ENCODE data around the gene RAB40B. TPM values are rescaled to one million over a fixed set of nuclear protein-coding genes. Genes with fewer than 3 reads are reported as not detected.

Gene RAB40B
- total RNA-seq, 1 experiment from 2014 or later = 3.2 TPM

DNA sequence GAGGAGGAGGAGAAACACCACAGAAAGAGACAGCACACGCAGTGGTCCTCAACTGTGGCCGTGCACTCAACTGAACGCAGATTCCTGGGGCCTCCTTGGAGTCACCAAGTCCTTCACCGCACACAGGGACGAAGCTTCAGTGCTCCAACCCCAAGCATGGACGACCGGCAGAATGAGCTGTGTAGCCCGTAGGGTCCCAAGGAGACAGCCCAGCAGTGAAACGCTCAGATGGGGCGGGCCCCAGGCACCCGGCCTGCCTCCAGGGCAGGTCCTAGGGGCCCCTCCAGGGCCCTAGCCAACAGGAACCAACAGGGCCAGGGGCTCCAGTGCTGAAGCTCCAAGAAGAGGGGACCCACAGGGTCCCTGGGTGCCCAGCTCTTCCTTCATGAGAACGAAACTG is 13.2 kb downstream of the RAB40B start:
- no peak for TF ChIP-seq EZH2 (IDR thresholded peaks at IDR 0.05; ENCODE audit: borderline replicate concordance, low read depth, low read length, poor library complexity, severe bottlenecking)
- no peak for TF ChIP-seq CTCF (conservative IDR thresholded peaks at IDR 0.05; ENCODE audit: low read depth, low read length)
- Histone ChIP-seq H3K27ac (ENCODE audit: low read depth, low read length, poor library complexity, severe bottlenecking) (no peak overlapping the region), H3K9me3 (ENCODE audit: low read depth, low read length, poor library complexity, severe bottlenecking) (peaks cover 11% of the 10 kb centered on the region), H3K4me1 (ENCODE audit: insufficient read depth, low read length, poor library complexity, severe bottlenecking) (peaks cover 3% of the 10 kb centered on the region), H3K27me3 (replicated peaks; ENCODE audit: insufficient read depth, low read depth, low read length, poor library complexity) (no peaks in the 10 kb centered on the region), H3K4me3 (ENCODE audit: low read depth, low read length, poor library complexity, severe bottlenecking) (no peak overlapping the region), H3K36me3 (ENCODE audit: insufficient read depth, low read length, poor library complexity, severe bottlenecking) (no peaks in the 10 kb centered on the region)
- ChIA-PET POLR2A (ENCODE audit: low non-redundant PET) (no interaction called here), CTCF (no interaction called here)
- BruUV-seq (replicated peaks) = no TSS peak
- intact Hi-C loops (cut with micrococcal nuclease; ENCODE audit: unreplicated experiment) = no loop called here
- no peak for DNase-seq (ENCODE audit: low spot score)

DNA sequence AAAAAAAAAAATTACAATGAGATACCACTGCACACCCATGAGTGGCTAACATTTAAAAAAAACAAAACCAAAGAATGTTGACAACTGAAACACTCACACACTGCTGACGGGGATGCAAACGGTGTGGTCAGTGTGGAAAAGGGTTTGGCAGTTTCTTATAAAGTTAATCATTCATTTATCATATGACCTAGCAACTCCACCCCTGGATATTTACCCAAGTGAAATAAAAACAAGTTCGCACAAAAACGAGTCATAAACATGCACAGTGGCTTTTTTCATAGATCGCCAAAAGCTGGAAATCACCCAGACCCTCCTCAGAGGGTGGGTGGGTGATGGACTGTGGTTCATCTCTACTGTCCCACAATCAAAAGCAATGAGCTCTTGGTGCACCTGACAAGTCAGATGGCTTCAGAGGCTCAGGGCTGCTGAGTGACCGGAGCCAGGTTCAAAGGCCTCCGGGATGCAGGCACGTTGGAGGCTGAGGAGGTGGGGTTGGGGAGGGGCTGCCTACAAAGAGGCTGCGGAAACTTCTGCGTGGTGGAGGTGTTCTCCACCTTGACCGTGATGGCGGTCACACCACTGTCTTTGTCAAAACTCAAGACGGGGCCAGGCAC is 14.2 kb downstream of the RAB40B start:
- Histone ChIP-seq H3K4me1 (ENCODE audit: insufficient read depth, low read length, poor library complexity, severe bottlenecking) (peaks cover 3% of the 10 kb centered on the region), H3K9me3 (ENCODE audit: low read depth, low read length, poor library complexity, severe bottlenecking) (peaks cover 11% of the 10 kb centered on the region), H3K27me3 (replicated peaks; ENCODE audit: insufficient read depth, low read depth, low read length, poor library complexity) (no peaks in the 10 kb centered on the region), H3K36me3 (ENCODE audit: insufficient read depth, low read length, poor library complexity, severe bottlenecking) (no peaks in the 10 kb centered on the region), H3K27ac (ENCODE audit: low read depth, low read length, poor library complexity, severe bottlenecking) (no peak overlapping the region), H3K4me3 (ENCODE audit: low read depth, low read length, poor library complexity, severe bottlenecking) (no peak overlapping the region)
- TF ChIP-seq EZH2 (IDR thresholded peaks at IDR 0.05; ENCODE audit: borderline replicate concordance, low read depth, low read length, poor library complexity, severe bottlenecking) = no peak
- no peak for TF ChIP-seq CTCF (conservative IDR thresholded peaks at IDR 0.05; ENCODE audit: low read depth, low read length)
- no peak for DNase-seq (ENCODE audit: low spot score)
- ChIA-PET CTCF (interaction anchor here (0.7 kb wide), 1 partner anchor 165 kb away, joined by 6 read pairs; the partner anchor contains the start of gene FOXK2), POLR2A (ENCODE audit: low non-redundant PET) (no interaction called here)
- intact Hi-C loops (cut with micrococcal nuclease; ENCODE audit: unreplicated experiment) = no loop called here
- BruUV-seq (replicated peaks) = no TSS peak

DNA sequence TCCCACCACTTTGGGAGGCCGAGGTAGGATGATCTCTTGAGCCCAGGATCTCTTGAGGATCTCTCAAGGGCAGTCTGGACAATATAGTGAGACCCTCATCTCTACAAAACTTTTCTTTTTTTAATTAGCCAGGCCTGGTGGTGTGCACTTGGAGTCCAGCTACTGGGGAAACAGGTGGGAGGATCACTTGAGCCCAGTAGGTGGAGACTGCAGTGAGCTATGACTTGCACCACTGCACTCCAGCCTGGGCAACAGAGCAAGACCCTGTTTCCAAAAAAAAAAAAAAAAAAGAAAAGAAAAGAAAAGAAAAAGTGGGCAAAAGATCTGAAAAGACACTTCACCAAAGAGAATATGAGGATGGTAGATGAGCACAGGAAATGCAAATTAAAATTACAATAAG is 15.0 kb downstream of the RAB40B start:
- Histone ChIP-seq H3K36me3 (ENCODE audit: insufficient read depth, low read length, poor library complexity, severe bottlenecking) (no peaks in the 10 kb centered on the region), H3K9me3 (ENCODE audit: low read depth, low read length, poor library complexity, severe bottlenecking) (peaks cover 11% of the 10 kb centered on the region), H3K4me1 (ENCODE audit: insufficient read depth, low read length, poor library complexity, severe bottlenecking) (peaks cover 3% of the 10 kb centered on the region), H3K27ac (ENCODE audit: low read depth, low read length, poor library complexity, severe bottlenecking) (no peak overlapping the region), H3K27me3 (replicated peaks; ENCODE audit: insufficient read depth, low read depth, low read length, poor library complexity) (no peaks in the 10 kb centered on the region), H3K4me3 (ENCODE audit: low read depth, low read length, poor library complexity, severe bottlenecking) (no peak overlapping the region)
- BruUV-seq (replicated peaks) = no TSS peak
- intact Hi-C loops (cut with micrococcal nuclease; ENCODE audit: unreplicated experiment) = no loop called here
- TF ChIP-seq CTCF (conservative IDR thresholded peaks at IDR 0.05; ENCODE audit: low read depth, low read length) (no peak), EZH2 (IDR thresholded peaks at IDR 0.05; ENCODE audit: borderline replicate concordance, low read depth, low read length, poor library complexity, severe bottlenecking) (no peak)
- ChIA-PET CTCF (interaction anchor here (0.7 kb wide), 1 partner anchor 164 kb away, joined by 6 read pairs; the partner anchor contains the start of gene FOXK2), POLR2A (ENCODE audit: low non-redundant PET) (no interaction called here)
- no peak for DNase-seq (ENCODE audit: low spot score)
